Left ventricle myocardium inferior (tissue), 1 donor: ENCODE data around the gene TTYH1. TPM values are rescaled to one million over a fixed set of nuclear protein-coding genes. Genes with fewer than 3 reads are reported as not detected.

Experiments used
- DNase-seq: peaks from one replicate; pipeline ENCODE4 v3.0.0-alpha.2; 2020
- H3K27ac ChIP-seq: fragments of 200-600 bp; replicated peaks from 2 replicates; pipeline ENCODE4 v1.8.0; 2021
- H3K27me3 ChIP-seq: fragments of 200-600 bp; 2 replicates; pipeline ENCODE4 v1.8.0; 2021; ENCODE audit warnings: low read depth
- H3K36me3 ChIP-seq: fragments of 200-600 bp; 2 replicates; pipeline ENCODE4 v1.8.0; 2021
- H3K4me1 ChIP-seq: fragments of 200-600 bp; 2 replicates; pipeline ENCODE4 v1.8.0; 2021
- H3K4me3 ChIP-seq: fragments of 200-600 bp; 2 replicates; pipeline ENCODE4 v1.8.0; 2021; ENCODE audit warnings: mild to moderate bottlenecking, moderate library complexity
- H3K9me3 ChIP-seq: fragments of 200-600 bp; replicated peaks from 2 replicates; pipeline ENCODE4 v1.8.0; 2021
- intact Hi-C: fragments of 100-400 bp; cut with micrococcal nuclease; formaldehyde crosslinking; loops from one replicate; pipeline ENCODE4 v1.11.0; 2022
- total RNA-seq: library from RNA; stranded (reverse); fragmentation: NEBNext Ultra II Directional; extraction: Animal tissue kit (Norgen Biotek cat#: 25700); gene quantifications from one replicate; pipeline ENCODE4 v1.2.1, GENCODE V29; 2021
- TF ChIP-seq, protein P1 (sequence below): fragments of 200-600 bp; IDR thresholded peaks from 2 replicates; pipeline ENCODE4 v1.8.0; 2021; ENCODE audit warnings: antibody characterized with exemption, mild to moderate bottlenecking, borderline replicate concordance
- donor health status: DM: no; HTN: yes; CAD: no; lungs with severe emphysema.

Gene TTYH1
- total RNA-seq, 1 donor from 2014 or later, result 1.9 TPM

DNA sequence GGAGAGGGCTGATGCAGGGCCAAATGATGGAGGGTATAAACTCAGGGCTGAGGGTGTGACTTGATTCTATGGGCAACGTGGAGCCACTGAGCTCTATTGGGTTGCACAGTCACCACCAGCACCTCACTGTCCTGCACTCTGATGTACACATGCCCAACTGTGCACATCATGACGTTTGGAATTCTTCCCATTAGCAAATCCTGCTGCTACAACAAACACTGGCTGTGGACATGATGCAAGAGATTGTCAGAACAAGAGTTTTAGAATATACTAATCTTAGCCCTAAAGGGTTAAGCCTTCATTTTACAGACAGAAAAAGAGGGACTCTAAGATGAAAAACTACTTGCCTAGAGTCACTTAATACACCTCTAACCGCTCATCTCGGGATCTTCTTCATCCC, 2.4 kb upstream of the TTYH1 start:
- H3K27me3 ChIP-seq, result peaks cover 72% of the 10 kb centered on the region
- intact Hi-C loops, result no loop called here
- H3K36me3 ChIP-seq, result no peaks in the 10 kb centered on the region

GRCh38 chr19:54414156-54414555, 1.1 kb upstream of the TTYH1 start:
- H3K36me3 ChIP-seq, result no peaks in the 10 kb centered on the region
- H3K27ac ChIP-seq, result no peak overlapping the region
- H3K9me3 ChIP-seq, result no peaks in the 10 kb centered on the region
- H3K27me3 ChIP-seq, result peaks cover 85% of the 10 kb centered on the region
- H3K4me1 ChIP-seq, result peaks cover 30% of the 10 kb centered on the region
- TF ChIP-seq, protein P1, sequence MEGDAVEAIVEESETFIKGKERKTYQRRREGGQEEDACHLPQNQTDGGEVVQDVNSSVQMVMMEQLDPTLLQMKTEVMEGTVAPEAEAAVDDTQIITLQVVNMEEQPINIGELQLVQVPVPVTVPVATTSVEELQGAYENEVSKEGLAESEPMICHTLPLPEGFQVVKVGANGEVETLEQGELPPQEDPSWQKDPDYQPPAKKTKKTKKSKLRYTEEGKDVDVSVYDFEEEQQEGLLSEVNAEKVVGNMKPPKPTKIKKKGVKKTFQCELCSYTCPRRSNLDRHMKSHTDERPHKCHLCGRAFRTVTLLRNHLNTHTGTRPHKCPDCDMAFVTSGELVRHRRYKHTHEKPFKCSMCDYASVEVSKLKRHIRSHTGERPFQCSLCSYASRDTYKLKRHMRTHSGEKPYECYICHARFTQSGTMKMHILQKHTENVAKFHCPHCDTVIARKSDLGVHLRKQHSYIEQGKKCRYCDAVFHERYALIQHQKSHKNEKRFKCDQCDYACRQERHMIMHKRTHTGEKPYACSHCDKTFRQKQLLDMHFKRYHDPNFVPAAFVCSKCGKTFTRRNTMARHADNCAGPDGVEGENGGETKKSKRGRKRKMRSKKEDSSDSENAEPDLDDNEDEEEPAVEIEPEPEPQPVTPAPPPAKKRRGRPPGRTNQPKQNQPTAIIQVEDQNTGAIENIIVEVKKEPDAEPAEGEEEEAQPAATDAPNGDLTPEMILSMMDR, result no peak
- intact Hi-C loops, result no loop called here
- H3K4me3 ChIP-seq, result no peak overlapping the region
- no peak for DNase-seq

More for the DNA sequence above, 2.4 kb upstream of the TTYH1 start:
- Histone ChIP-seq H3K4me1 (peaks cover 18% of the 10 kb centered on the region), H3K9me3 (no peaks in the 10 kb centered on the region), H3K27ac (no peak overlapping the region), H3K4me3 (no peak overlapping the region)
- DNase-seq, result no peak
- TF ChIP-seq, protein P1, result no peak

- H3K36me3 ChIP-seq, result no peaks in the 10 kb centered on the region
- peaks cover 42% of the 10 kb centered on the region for H3K4me1 ChIP-seq
- peak overlapping the region; percentile 58 for H3K4me3 ChIP-seq
- H3K27me3 ChIP-seq, result peaks cover 88% of the 10 kb centered on the region
- DNase-seq, result no peak
- intact Hi-C loops, result no loop called here
- peak overlapping the region; percentile 51 for H3K27ac ChIP-seq
- no peaks in the 10 kb centered on the region for H3K9me3 ChIP-seq
- TF ChIP-seq, protein P1, result no peak
Measured at GRCh38 chr19:54415901-54416673, 823 bp downstream of the TTYH1 start.

- no peak for DNase-seq
- peaks cover 44% of the 10 kb centered on the region for H3K4me1 ChIP-seq
- no peaks in the 10 kb centered on the region for H3K9me3 ChIP-seq
- H3K27ac ChIP-seq, result peak overlapping the region; percentile 51
- peaks cover 90% of the 10 kb centered on the region for H3K27me3 ChIP-seq
- peak overlapping the region; percentile 58 for H3K4me3 ChIP-seq
- intact Hi-C loops, result no loop called here
- H3K36me3 ChIP-seq, result no peaks in the 10 kb centered on the region
- TF ChIP-seq, protein P1, result no peak
Measured at GRCh38 chr19:54416695-54417491, 1.6 kb downstream of the TTYH1 start.

- peak overlapping the region; percentile 75 for H3K27ac ChIP-seq
- TF ChIP-seq, protein P1, result no peak
- H3K36me3 ChIP-seq, result no peaks in the 10 kb centered on the region
- intact Hi-C loops, result no loop called here
- peaks cover 91% of the 10 kb centered on the region for H3K27me3 ChIP-seq
- no peak for DNase-seq
- H3K9me3 ChIP-seq, result no peaks in the 10 kb centered on the region
- peaks cover 44% of the 10 kb centered on the region for H3K4me1 ChIP-seq
- peak overlapping the region; percentile 23 for H3K4me3 ChIP-seq
Measured at GRCh38 chr19:54418030-54418929, 3.0 kb downstream of the TTYH1 start.
